HG02970 (cell line): ENCODE results near the gene FITM2.

Experiments
- ATAC-seq: cut with Tn5 transposase; IDR thresholded peaks from one replicate; pipeline ENCODE4 v1.9.1; 2021; ENCODE audit warnings: mild to moderate bottlenecking, moderate library complexity, moderate number of reproducible peaks; ENCODE audit not compliant: unreplicated experiment, low FRiP score

FITM2 gene

GRCh38 chr20:44287272-44288097, 23.5 kb downstream of the FITM2 start:
- ATAC-seq: no peak

- ATAC-seq: no peak
Measured at GRCh38 chr20:44284032-44284431, 27.0 kb downstream of the FITM2 start.

- no peak for ATAC-seq
Measured at GRCh38 chr20:44282192-44282591, 28.8 kb downstream of the FITM2 start.

- no peak for ATAC-seq
Measured at GRCh38 chr20:44280387-44280786, 30.6 kb downstream of the FITM2 start.

GRCh38 chr20:44279228-44279627, 31.8 kb downstream of the FITM2 start:
- ATAC-seq: no peak

GRCh38 chr20:44274303-44275017, 36.5 kb downstream of the FITM2 start:
- ATAC-seq: no peak

- ATAC-seq: no peak
Measured at GRCh38 chr20:44273231-44274215, 37.5 kb downstream of the FITM2 start.

GRCh38 chr20:44271915-44272663, 38.9 kb downstream of the FITM2 start:
- ATAC-seq: no peak

- no peak for ATAC-seq
Measured at GRCh38 chr20:44268802-44269201, 42.2 kb downstream of the FITM2 start.

- no peak for ATAC-seq
Measured at GRCh38 chr20:44264287-44264686, 46.7 kb downstream of the FITM2 start.

- no peak for ATAC-seq
Measured at GRCh38 chr20:44258226-44258890, 52.6 kb downstream of the FITM2 start.

- ATAC-seq: no peak
Measured at GRCh38 chr20:44256961-44257360, 54.0 kb downstream of the FITM2 start.

GRCh38 chr20:44255942-44256341, 55.1 kb downstream of the FITM2 start:
- ATAC-seq: no peak

GRCh38 chr20:44254073-44254472, 56.9 kb downstream of the FITM2 start:
- no peak for ATAC-seq

GRCh38 chr20:44253528-44253927, 57.5 kb downstream of the FITM2 start:
- no peak for ATAC-seq
